ENCODE results near the gene EIF6. TPM values are rescaled to one million over a fixed set of nuclear protein-coding genes. Genes with fewer than 3 reads are reported as not detected.

Gene EIF6
- total and polyA plus RNA-seq, 12 donors, result 56.7 to 263 (median 114) TPM

DNA sequence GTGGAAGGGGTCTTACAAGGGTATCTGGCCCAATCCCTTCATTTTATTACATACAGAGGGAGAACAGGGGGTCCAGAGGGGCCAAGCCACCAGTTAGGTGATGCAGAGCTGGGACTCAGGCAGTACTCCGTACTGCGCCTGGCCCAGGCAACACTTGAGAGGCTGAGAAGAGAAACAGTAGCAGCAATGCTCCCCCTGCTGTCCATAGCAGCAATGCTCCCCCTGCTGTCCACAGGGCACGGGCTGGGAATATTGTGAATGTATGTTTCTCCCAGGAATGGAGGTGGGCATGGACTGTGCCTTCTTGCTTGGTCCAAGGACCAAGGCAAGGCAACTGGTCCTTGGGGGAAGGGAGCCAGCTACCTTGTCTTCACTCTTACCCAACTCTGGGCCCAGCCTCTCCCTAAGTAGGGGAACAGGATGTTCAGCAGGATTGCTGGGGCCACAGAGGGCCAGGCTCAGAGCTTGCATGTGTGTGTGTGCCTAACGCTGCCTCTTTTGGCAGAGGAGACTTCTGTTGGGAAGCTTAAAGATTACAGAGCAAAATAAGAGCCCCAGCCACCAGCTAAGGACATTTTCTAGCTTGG, 22.5 kb upstream of the EIF6 start:
- Histone ChIP-seq H3K4me3 (no peak overlapping the region), H3K4me1 (replicated peaks in 1 of 2) (peaks cover 10 to 20% of the 10 kb centered on the region in 2 donors), H3K9me3 (replicated peaks in 1 of 3) (no peaks in the 10 kb centered on the region), H3K27me3 (no peaks in the 10 kb centered on the region), H3K27ac (peak overlapping the region in 3 of 5 donors; percentile 13 to 78 (median 59)), H3K36me3 (replicated peaks in 1 of 2) (no peaks in the 10 kb centered on the region)
- TF ChIP-seq POLR2A (IDR thresholded peaks at IDR 0.05) (no peak), CTCF (IDR thresholded peaks at IDR 0.05) (peak; percentile 24 to 61 (median 50))
- 50 to 69% (median 61%) methylated on average over 4 of the region's 4 CpGs for WGBS, 4 donors
- DNase-seq, result peak in 4 of 7 donors; percentile 47 to 75 (median 54)
- intact Hi-C loops (cut with DNase I), result no loop called here

- Histone ChIP-seq H3K9me3 (replicated peaks in 1 of 3) (no peaks in the 10 kb centered on the region), H3K4me3 (no peak overlapping the region), H3K27me3 (no peaks in the 10 kb centered on the region), H3K4me1 (replicated peaks in 1 of 2) (peaks cover 10 to 20% of the 10 kb centered on the region in 2 donors), H3K36me3 (replicated peaks in 1 of 2) (no peaks in the 10 kb centered on the region), H3K27ac (peak overlapping the region in 4 of 5 donors; percentile 9 to 78 (median 61))
- peak; percentile 80 to 96 (median 94) for DNase-seq
- intact Hi-C loops (cut with DNase I), result no loop called here
- 66 to 84% (median 73%) methylated on average over 10 to 12 of the region's 12 CpGs for WGBS, 4 donors
- TF ChIP-seq CTCF (IDR thresholded peaks at IDR 0.05) (no peak), POLR2A (IDR thresholded peaks at IDR 0.05) (peak in 1 of 2 donors; percentile 33)
Observed at GRCh38 chr20:35305682-35306556, 21.3 kb upstream of the EIF6 start.

- DNase-seq, result no peak
- no peaks in the 10 kb centered on the region for H3K27me3 ChIP-seq
- TF ChIP-seq POLR2A (IDR thresholded peaks at IDR 0.05) (no peak), CTCF (IDR thresholded peaks at IDR 0.05) (no peak)
- WGBS, 4 donors, result 82 to 90% (median 88%) methylated on average over 6 of the region's 6 CpGs
- intact Hi-C loops (cut with DNase I), result loop anchor here (5.0 kb wide), 2 partner anchors 132 to 137 kb away; partner anchors contain the start of gene GDF5 (in 1 of the 2)
- no peaks in the 10 kb centered on the region for H3K9me3 ChIP-seq (replicated peaks in 1 of 3)
- no peaks in the 10 kb centered on the region for H3K36me3 ChIP-seq (replicated peaks in 1 of 2)
- no peak overlapping the region for H3K4me3 ChIP-seq
- peak overlapping the region in 2 of 5 donors; percentile 59 to 64 for H3K27ac ChIP-seq
- peaks cover 10 to 20% of the 10 kb centered on the region in 2 donors for H3K4me1 ChIP-seq (replicated peaks in 1 of 2)
Observed at GRCh38 chr20:35304956-35305355, 20.4 kb upstream of the EIF6 start.

Data from adrenal gland (tissue), 12 donors.